Hippocampal formation (tissue), 2 donors: ENCODE results near the gene USP49.
A peak's percentile ranks its signal among the peaks of the same experiment; 100 is the strongest.

Experiments used
- DNase-seq, 2 donors: peaks; one replicate each; lab custom pipeline; 2025; lab: John Stamatoyannopoulos, UW

The USP49 gene

GRCh38 chr6:41874741-41875140, 20.4 kb downstream of the USP49 start:
- no peak for DNase-seq

GRCh38 chr6:41872147-41872546, 23.0 kb downstream of the USP49 start:
- DNase-seq = no peak

- DNase-seq = no peak
Measured at GRCh38 chr6:41871691-41872090, 23.5 kb downstream of the USP49 start.

GRCh38 chr6:41859356-41859755, 35.8 kb downstream of the USP49 start:
- no peak for DNase-seq

- DNase-seq = no peak
Measured at GRCh38 chr6:41858703-41859102, 36.5 kb downstream of the USP49 start.

GRCh38 chr6:41850861-41851260, 44.3 kb downstream of the USP49 start:
- peak in 1 of 2 donors; percentile 22 for DNase-seq

GRCh38 chr6:41846666-41847237, 48.4 kb downstream of the USP49 start:
- peak in 1 of 2 donors; percentile 46 for DNase-seq

GRCh38 chr6:41843178-41843577, 52.0 kb downstream of the USP49 start:
- DNase-seq = no peak

- no peak for DNase-seq
Measured at GRCh38 chr6:41840326-41840725, 54.8 kb downstream of the USP49 start.

- DNase-seq = no peak
Measured at GRCh38 chr6:41836660-41837052, 58.5 kb downstream of the USP49 start.

- DNase-seq = no peak
Measured at GRCh38 chr6:41836022-41836659, 59.0 kb downstream of the USP49 start.

- DNase-seq = no peak
Measured at GRCh38 chr6:41832263-41832662, 62.9 kb downstream of the USP49 start.

GRCh38 chr6:41826343-41827022, 68.7 kb downstream of the USP49 start:
- no peak for DNase-seq

GRCh38 chr6:41824571-41825569, 70.3 kb downstream of the USP49 start:
- no peak for DNase-seq

- DNase-seq = no peak
Measured at GRCh38 chr6:41823178-41823577, 72.0 kb downstream of the USP49 start.

GRCh38 chr6:41822021-41822420, 73.2 kb downstream of the USP49 start:
- DNase-seq = no peak

GRCh38 chr6:41821266-41821665, 73.9 kb downstream of the USP49 start:
- DNase-seq = no peak

- DNase-seq = no peak
Measured at GRCh38 chr6:41818271-41819054, 76.7 kb downstream of the USP49 start.

- DNase-seq = no peak
Measured at GRCh38 chr6:41815587-41815986, 79.6 kb downstream of the USP49 start.

GRCh38 chr6:41814629-41815028, 80.5 kb downstream of the USP49 start:
- DNase-seq = no peak

GRCh38 chr6:41813956-41814355, 81.2 kb downstream of the USP49 start:
- DNase-seq = no peak
